Measurements from ENCODE around the gene TMEM53. TPM values are rescaled to one million over a fixed set of nuclear protein-coding genes. Genes with fewer than 3 reads are reported as not detected.
"Not testable (repeated sequence)": the region's sequence is repeated elsewhere in the genome, so short reads cannot be mapped to it uniquely, and the experiment has no call there.

TMEM53 gene
- total RNA-seq, 1 experiment from 2014 or later: 6.2 TPM

DNA sequence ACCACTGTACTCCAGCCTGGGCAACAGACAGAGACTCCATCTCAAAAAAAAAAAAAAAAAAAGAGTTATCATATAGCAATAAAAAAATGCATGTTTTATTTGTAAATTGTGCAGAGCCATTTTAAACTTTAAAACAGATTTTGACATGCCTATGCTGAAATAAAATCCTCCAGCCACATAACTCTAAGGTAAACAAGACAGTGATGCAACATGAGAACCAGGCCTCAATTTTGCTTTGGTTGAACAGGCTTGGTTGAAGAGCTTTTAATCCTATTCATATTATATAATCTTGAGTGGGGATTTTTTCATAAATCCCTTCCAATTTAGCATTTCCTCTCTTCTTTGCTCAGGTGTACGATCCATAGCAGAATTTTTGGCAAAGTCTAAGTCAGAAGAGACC lies 26.3 kb upstream of the TMEM53 start:
- H3K9me3 ChIP-seq (ENCODE audit: control insufficient read depth, low read depth, low read length): no peaks in the 10 kb centered on the region
- H3K9ac ChIP-seq (ENCODE audit: extremely low read depth, insufficient read length, low read length): no peak overlapping the region
- no peak overlapping the region for H3K4me2 ChIP-seq (ENCODE audit: insufficient read depth, insufficient read length, low read length)
- no peak overlapping the region for H2BK12ac ChIP-seq (ENCODE audit: insufficient read length, low read depth, low read length)
- no peak overlapping the region for H2BK120ac ChIP-seq (ENCODE audit: low read depth, low read length, poor library complexity, severe bottlenecking)
- no peak overlapping the region for H3K14ac ChIP-seq (ENCODE audit: insufficient read depth, low read length)
- H2BK5ac ChIP-seq (ENCODE audit: insufficient read length, low read length): no peak overlapping the region
- Mint-ChIP-seq H3K27me3 (ENCODE audit: low read depth) (peaks cover 5% of the 10 kb centered on the region), H3K4me3 (no peak overlapping the region), H3K36me3 (ENCODE audit: insufficient read depth in 1 of 3, low read depth in 3 of 3) (no peaks in the 10 kb centered on the region), H3K27ac (no peak overlapping the region), H3K4me1 (peaks cover 0 to 4% of the 10 kb centered on the region in 2 experiments; a peak in 2 of 4 replicates), H3K9me3 (no peaks in the 10 kb centered on the region)
- H2AK5ac ChIP-seq (ENCODE audit: insufficient read length, low read length): no peak overlapping the region
- H2BK20ac ChIP-seq (ENCODE audit: low read depth, low read length, poor library complexity, severe bottlenecking): no peak overlapping the region
- H4K20me1 ChIP-seq (ENCODE audit: control insufficient read depth, insufficient read depth, insufficient read length): no peaks in the 10 kb centered on the region
- H3K79me1 ChIP-seq (ENCODE audit: insufficient read depth, low read depth, low read length, poor library complexity, severe bottlenecking): no peaks in the 10 kb centered on the region
- no peak overlapping the region for H3K27ac ChIP-seq (ENCODE audit: insufficient read length, low read depth, low read length)
- no CpG with 5 or more reads among the region's 1 CpG for WGBS (ENCODE audit: extremely low coverage, insufficient read length, low lambda C conversion rate)
- DNase-seq: no peak
- no peak overlapping the region for H3T11ph ChIP-seq (ENCODE audit: low read length)
- H3K79me2 ChIP-seq (ENCODE audit: insufficient read depth, low read length): no peaks in the 10 kb centered on the region
- H4K5ac ChIP-seq (ENCODE audit: insufficient read length, low read depth, low read length): no peak overlapping the region
- no peak overlapping the region for H3K23ac ChIP-seq (ENCODE audit: insufficient read length, low read depth, low read length)
- TF ChIP-seq CTCF (conservative IDR thresholded peaks at IDR 0.05): no peak
- no peak overlapping the region for H4K91ac ChIP-seq (ENCODE audit: insufficient read length, low read depth, low read length)
- no peak overlapping the region for H2AFZ ChIP-seq (ENCODE audit: low read length)
- H3K56ac ChIP-seq (ENCODE audit: insufficient read length, low read depth, low read length): no peak overlapping the region
- no peak overlapping the region for H4K8ac ChIP-seq (replicated peaks; ENCODE audit: insufficient read length, low read depth, low read length)
- no peaks in the 10 kb centered on the region for H3K4me1 ChIP-seq (ENCODE audit: insufficient read depth, low read length)
- no peak overlapping the region for H3K18ac ChIP-seq (ENCODE audit: insufficient read length, low read depth, low read length)
- H2BK15ac ChIP-seq (ENCODE audit: low read depth, low read length): no peak overlapping the region
- H3K27me3 ChIP-seq (ENCODE audit: insufficient read depth, low read length): no peaks in the 10 kb centered on the region
- no peaks in the 10 kb centered on the region for H3K23me2 ChIP-seq (ENCODE audit: insufficient read length, low read depth, low read length, poor library complexity, severe bottlenecking)
- H3K4ac ChIP-seq (ENCODE audit: low read depth, low read length): no peak overlapping the region

DNA sequence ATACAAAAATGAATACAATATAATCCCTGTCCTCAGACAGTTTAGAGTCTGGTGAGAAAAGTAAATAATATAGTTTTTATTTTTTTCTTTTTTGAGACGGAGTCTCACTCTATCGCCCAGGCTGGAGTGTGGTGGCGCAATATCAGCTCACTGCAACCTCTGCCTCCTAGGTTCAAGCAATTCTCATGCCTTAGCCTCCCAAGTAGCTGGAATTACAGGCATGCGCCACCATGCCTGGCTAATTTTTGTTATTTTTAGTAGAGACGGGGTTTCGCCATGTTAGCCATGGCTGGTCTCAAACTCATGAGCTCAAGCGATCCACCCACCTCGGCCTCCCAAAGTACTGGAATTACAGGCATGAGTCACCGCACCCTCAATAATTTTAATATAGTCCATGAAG lies 25.1 kb upstream of the TMEM53 start:
- H3K14ac ChIP-seq (ENCODE audit: insufficient read depth, low read length); H2BK12ac ChIP-seq (ENCODE audit: insufficient read length, low read depth, low read length); H3T11ph ChIP-seq (ENCODE audit: low read length); H3K23me2 ChIP-seq (ENCODE audit: insufficient read length, low read depth, low read length, poor library complexity, severe bottlenecking); H3K23ac ChIP-seq (ENCODE audit: insufficient read length, low read depth, low read length); H3K4me1 Mint-ChIP-seq; H4K91ac ChIP-seq (ENCODE audit: insufficient read length, low read depth, low read length); H2BK120ac ChIP-seq (ENCODE audit: low read depth, low read length, poor library complexity, severe bottlenecking); H3K4me1 ChIP-seq (ENCODE audit: insufficient read depth, low read length); H3K27ac Mint-ChIP-seq; H4K5ac ChIP-seq (ENCODE audit: insufficient read length, low read depth, low read length); H2BK5ac ChIP-seq (ENCODE audit: insufficient read length, low read length); H2BK15ac ChIP-seq (ENCODE audit: low read depth, low read length); H3K27me3 Mint-ChIP-seq (ENCODE audit: low read depth); H3K79me2 ChIP-seq (ENCODE audit: insufficient read depth, low read length); H3K27me3 ChIP-seq (ENCODE audit: insufficient read depth, low read length); H3K79me1 ChIP-seq (ENCODE audit: insufficient read depth, low read depth, low read length, poor library complexity, severe bottlenecking); H3K27ac ChIP-seq (ENCODE audit: insufficient read length, low read depth, low read length); H2BK20ac ChIP-seq (ENCODE audit: low read depth, low read length, poor library complexity, severe bottlenecking); H3K9me3 Mint-ChIP-seq; H3K4me3 Mint-ChIP-seq; DNase-seq; H3K36me3 Mint-ChIP-seq (ENCODE audit: insufficient read depth in 1 of 3, low read depth in 3 of 3); H4K20me1 ChIP-seq (ENCODE audit: control insufficient read depth, insufficient read depth, insufficient read length); H2AFZ ChIP-seq (ENCODE audit: low read length); H2AK5ac ChIP-seq (ENCODE audit: insufficient read length, low read length); H3K18ac ChIP-seq (ENCODE audit: insufficient read length, low read depth, low read length); H3K4ac ChIP-seq (ENCODE audit: low read depth, low read length); H3K9me3 ChIP-seq (ENCODE audit: control insufficient read depth, low read depth, low read length); H3K56ac ChIP-seq (ENCODE audit: insufficient read length, low read depth, low read length); H4K8ac ChIP-seq (replicated peaks; ENCODE audit: insufficient read length, low read depth, low read length); H3K4me2 ChIP-seq (ENCODE audit: insufficient read depth, insufficient read length, low read length); H3K9ac ChIP-seq (ENCODE audit: extremely low read depth, insufficient read length, low read length): not testable (repeated sequence)
- WGBS (ENCODE audit: extremely low coverage, insufficient read length, low lambda C conversion rate): no CpG with 5 or more reads among the region's 9 CpGs
